ENCODE data around the gene SKIC2.

- TF ChIP-seq CTCF (IDR thresholded peaks at IDR 0.05) (no peak), EZH2 (IDR thresholded peaks at IDR 0.05) (no peak)
Observed at GRCh38 chr6:31947864-31948263, 11.1 kb upstream of the SKIC2 start.
